ENCODE data around the gene XBP1. TPM values are rescaled to one million over a fixed set of nuclear protein-coding genes. Genes with fewer than 3 reads are reported as not detected.

Gene XBP1
- total and polyA plus RNA-seq, 2 of the 13 experiments (the other 11 are each of a cell fraction or from before 2014, with no cell fraction given): 416 to 427 TPM

- TF ChIP-seq RFXANK (CRISPR knock-in tag; IDR thresholded peaks at IDR 0.05): peak; percentile 63; the same call in 1 of the 2 replicates
- TF ChIP-seq CTCF (CRISPR knock-in tag; IDR thresholded peaks at IDR 0.05): peak; percentile 95
- TF ChIP-seq BATF2 (CRISPR knock-in tag; IDR thresholded peaks at IDR 0.05): no peak
- TF ChIP-seq HCFC1 (IDR thresholded peaks at IDR 0.05; ENCODE audit: low read depth, low read length): no peak
- TF ChIP-seq JDP2 (CRISPR knock-in tag; IDR thresholded peaks at IDR 0.05; ENCODE audit: borderline replicate concordance): no peak
- TF ChIP-seq ZBTB42 (CRISPR knock-in tag; IDR thresholded peaks at IDR 0.05): no peak
- no peak for TF ChIP-seq ZNF329 (CRISPR knock-in tag; IDR thresholded peaks at IDR 0.05; ENCODE audit: low read depth)
- no peak for TF ChIP-seq ZNF276 (CRISPR knock-in tag; IDR thresholded peaks at IDR 0.05; ENCODE audit: low read depth)
- TF ChIP-seq ATF6 (CRISPR knock-in tag; conservative IDR thresholded peaks at IDR 0.05): no peak
- 0 out of 2 replicates have a peak, but pooled peaks have one; percentile 41 for TF ChIP-seq ZBTB3 (CRISPR knock-in tag; IDR thresholded peaks at IDR 0.05; ENCODE audit: borderline replicate concordance, low read depth)
- TF ChIP-seq AHDC1 (CRISPR knock-in tag; IDR thresholded peaks at IDR 0.05; ENCODE audit: borderline replicate concordance): peak; percentile 15; the same call in 1 of the 2 replicates
- TF ChIP-seq ZBTB21 (CRISPR knock-in tag; IDR thresholded peaks at IDR 0.05): no peak
- peak; percentile 69 for TF ChIP-seq ZNF781 (CRISPR knock-in tag; IDR thresholded peaks at IDR 0.05; ENCODE audit: borderline replicate concordance, not compliant biosample characterization)
- TF ChIP-seq PHF21A (CRISPR knock-in tag; IDR thresholded peaks at IDR 0.05): peak; percentile 71
- no peak for TF ChIP-seq KLF15 (CRISPR knock-in tag; IDR thresholded peaks at IDR 0.05; ENCODE audit: borderline replicate concordance)
- TF ChIP-seq PCBP2 (optimal IDR thresholded peaks at IDR 0.05; ENCODE audit: low read depth, low read length, poor library complexity, severe bottlenecking): no peak
Measured at GRCh38 chr22:28829358-28830181, 29.2 kb upstream of the XBP1 start (continued).

Data from HepG2 (cell line).